ENCODE measurements around the gene UBE2J2.

- TF ChIP-seq, protein P1, sequence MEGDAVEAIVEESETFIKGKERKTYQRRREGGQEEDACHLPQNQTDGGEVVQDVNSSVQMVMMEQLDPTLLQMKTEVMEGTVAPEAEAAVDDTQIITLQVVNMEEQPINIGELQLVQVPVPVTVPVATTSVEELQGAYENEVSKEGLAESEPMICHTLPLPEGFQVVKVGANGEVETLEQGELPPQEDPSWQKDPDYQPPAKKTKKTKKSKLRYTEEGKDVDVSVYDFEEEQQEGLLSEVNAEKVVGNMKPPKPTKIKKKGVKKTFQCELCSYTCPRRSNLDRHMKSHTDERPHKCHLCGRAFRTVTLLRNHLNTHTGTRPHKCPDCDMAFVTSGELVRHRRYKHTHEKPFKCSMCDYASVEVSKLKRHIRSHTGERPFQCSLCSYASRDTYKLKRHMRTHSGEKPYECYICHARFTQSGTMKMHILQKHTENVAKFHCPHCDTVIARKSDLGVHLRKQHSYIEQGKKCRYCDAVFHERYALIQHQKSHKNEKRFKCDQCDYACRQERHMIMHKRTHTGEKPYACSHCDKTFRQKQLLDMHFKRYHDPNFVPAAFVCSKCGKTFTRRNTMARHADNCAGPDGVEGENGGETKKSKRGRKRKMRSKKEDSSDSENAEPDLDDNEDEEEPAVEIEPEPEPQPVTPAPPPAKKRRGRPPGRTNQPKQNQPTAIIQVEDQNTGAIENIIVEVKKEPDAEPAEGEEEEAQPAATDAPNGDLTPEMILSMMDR (IDR thresholded peaks at IDR 0.05), result no peak
- no peak for TF ChIP-seq POLR2A (IDR thresholded peaks at IDR 0.05)
- TF ChIP-seq EP300 (IDR thresholded peaks at IDR 0.05), result no peak
- TF ChIP-seq POLR2AphosphoS5 (IDR thresholded peaks at IDR 0.05), result no peak
These were observed 53.5 kb downstream of the UBE2J2 start for GRCh38 chr1:1220197-1220596.
